Measurements from ENCODE around the gene CBX1.

DNA sequence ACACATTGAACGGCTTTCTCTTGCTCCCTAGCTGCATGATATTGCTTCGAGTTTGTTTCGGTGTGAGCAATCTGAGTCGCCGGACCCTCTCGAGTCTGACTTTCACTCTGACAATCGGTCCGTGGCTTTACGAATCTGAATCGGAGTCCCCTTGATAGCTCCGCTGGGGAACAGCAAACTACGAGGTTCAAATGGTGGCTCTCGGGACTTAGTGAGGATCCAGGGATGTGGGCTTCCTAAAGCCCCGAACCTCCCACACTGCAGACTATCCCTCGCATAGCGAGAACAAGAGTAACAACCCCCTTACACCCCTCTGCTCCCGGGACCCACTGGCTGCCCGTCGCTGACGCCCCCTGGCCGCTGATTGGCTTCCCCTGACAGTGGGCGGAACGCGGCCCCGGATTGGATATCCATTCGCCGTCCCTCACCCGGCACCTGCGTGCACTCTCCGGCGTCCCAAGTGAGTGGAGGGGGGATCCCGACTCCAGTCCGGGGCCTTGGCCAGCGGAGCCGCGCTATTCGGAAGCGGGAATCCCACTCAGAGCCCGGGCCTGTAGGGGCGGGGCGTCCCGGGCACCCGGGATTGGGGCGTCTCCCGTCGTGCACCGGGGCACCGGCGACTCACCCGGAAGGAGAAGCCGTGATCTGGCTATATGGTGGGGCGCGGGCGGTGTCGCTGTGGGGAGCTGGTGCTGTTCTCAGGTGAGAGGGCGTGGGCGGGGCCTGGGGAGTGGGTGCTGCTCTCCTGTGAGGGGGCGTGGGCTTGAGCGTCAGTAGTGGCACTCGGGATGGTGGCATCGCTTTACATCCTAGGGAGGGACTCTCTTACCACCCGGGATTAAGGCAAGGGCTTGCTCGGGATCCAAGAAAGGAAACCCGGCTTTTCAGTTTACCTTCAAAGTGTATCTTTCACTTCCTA is 6.1 kb upstream of the CBX1 start, which contains the start of gene SNX11:
- TF ChIP-seq, protein P1, sequence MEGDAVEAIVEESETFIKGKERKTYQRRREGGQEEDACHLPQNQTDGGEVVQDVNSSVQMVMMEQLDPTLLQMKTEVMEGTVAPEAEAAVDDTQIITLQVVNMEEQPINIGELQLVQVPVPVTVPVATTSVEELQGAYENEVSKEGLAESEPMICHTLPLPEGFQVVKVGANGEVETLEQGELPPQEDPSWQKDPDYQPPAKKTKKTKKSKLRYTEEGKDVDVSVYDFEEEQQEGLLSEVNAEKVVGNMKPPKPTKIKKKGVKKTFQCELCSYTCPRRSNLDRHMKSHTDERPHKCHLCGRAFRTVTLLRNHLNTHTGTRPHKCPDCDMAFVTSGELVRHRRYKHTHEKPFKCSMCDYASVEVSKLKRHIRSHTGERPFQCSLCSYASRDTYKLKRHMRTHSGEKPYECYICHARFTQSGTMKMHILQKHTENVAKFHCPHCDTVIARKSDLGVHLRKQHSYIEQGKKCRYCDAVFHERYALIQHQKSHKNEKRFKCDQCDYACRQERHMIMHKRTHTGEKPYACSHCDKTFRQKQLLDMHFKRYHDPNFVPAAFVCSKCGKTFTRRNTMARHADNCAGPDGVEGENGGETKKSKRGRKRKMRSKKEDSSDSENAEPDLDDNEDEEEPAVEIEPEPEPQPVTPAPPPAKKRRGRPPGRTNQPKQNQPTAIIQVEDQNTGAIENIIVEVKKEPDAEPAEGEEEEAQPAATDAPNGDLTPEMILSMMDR (IDR thresholded peaks at IDR 0.05; ENCODE audit: low read depth, low read length, poor library complexity, severe bottlenecking): peak; percentile 30
- TF ChIP-seq EZH2phosphoT487 (IDR thresholded peaks at IDR 0.05; ENCODE audit: borderline replicate concordance, low read length): no peak

Data from DOHH2 (cell line).